Neural cell (in vitro differentiated cells): Measurements from ENCODE around the gene SIVA1. TPM values are rescaled to one million over a fixed set of nuclear protein-coding genes. Genes with fewer than 3 reads are reported as not detected.

Experiments used
- H2AFZ ChIP-seq: fragments of 200-600, 300-800 bp; sonication (generic), shearing (Covaris generic); 2 replicates; pipeline ENCODE4 v1.6.0; 2014; ENCODE audit warnings: low read depth, mild to moderate bottlenecking, antibody characterized with exemption, low read length, moderate library complexity
- H3F3A ChIP-seq: fragments of 200-600 bp; shearing (Covaris generic); 2 replicates; pipeline ENCODE4 v1.6.1; 2016; ENCODE audit warnings: mild to moderate bottlenecking, moderate library complexity, mixed read lengths, antibody characterized with exemption, low read length; ENCODE audit not compliant: insufficient read depth, poor library complexity, severe bottlenecking
- H3K27ac ChIP-seq: fragments of 200-600, 300-800 bp; sonication (generic), shearing (Covaris generic); 2 replicates; pipeline ENCODE4 v1.5.1; 2014; ENCODE audit warnings: mild to moderate bottlenecking, low read length, moderate library complexity
- H3K27me3 ChIP-seq: fragments of 300-800, 200-600 bp; sonication (generic), shearing (Covaris generic); 2 replicates; pipeline ENCODE4 v1.6.0; 2014; ENCODE audit warnings: mild to moderate bottlenecking, low read depth, low read length, moderate library complexity; ENCODE audit not compliant: insufficient read depth
- H3K36me3 ChIP-seq: fragments of 300-800, 200-600 bp; sonication (generic), shearing (Covaris generic); 2 replicates; pipeline ENCODE4 v1.5.1; 2014; ENCODE audit warnings: mild to moderate bottlenecking, antibody characterized with exemption, low read length, moderate library complexity; ENCODE audit not compliant: insufficient read depth
- H3K4me2 ChIP-seq: fragments of 300-800, 200-600 bp; sonication (generic), shearing (Covaris generic); 2 replicates; pipeline ENCODE4 v1.6.0; 2014; ENCODE audit warnings: mild to moderate bottlenecking, low read length
- H3K4me3 ChIP-seq: fragments of 300-800, 200-600 bp; sonication (generic), shearing (Covaris generic); 2 replicates; pipeline ENCODE4 v1.5.1; 2014; ENCODE audit warnings: mild to moderate bottlenecking, low read length, moderate library complexity
- H3K79me2 ChIP-seq: fragments of 200-600 bp; shearing (Covaris generic); replicated peaks from 2 replicates; pipeline ENCODE4 v1.6.0; 2014; ENCODE audit warnings: mild to moderate bottlenecking, low read length, moderate library complexity; ENCODE audit not compliant: insufficient read depth
- H3K9ac ChIP-seq: fragments of 300-800, 200-600 bp; sonication (generic), shearing (Covaris generic); 2 replicates; pipeline ENCODE4 v1.6.1; 2016; ENCODE audit warnings: mild to moderate bottlenecking, low read length, mixed read lengths
- H3K9me2 ChIP-seq: fragments of 200-600 bp; shearing (Covaris generic); 2 replicates; pipeline ENCODE4 v1.6.1; 2016; ENCODE audit warnings: mild to moderate bottlenecking, low read length, mixed read lengths; ENCODE audit not compliant: insufficient read depth
- H3K9me3 ChIP-seq: fragments of 200-600, 300-800 bp; sonication (generic), shearing (Covaris generic); 2 replicates; pipeline ENCODE4 v1.6.1; 2016; ENCODE audit warnings: mild to moderate bottlenecking, mixed run types, low read length, moderate library complexity, mixed read lengths
- H4K20me1 ChIP-seq: fragments of 200-600 bp; shearing (Covaris generic); 2 replicates; pipeline ENCODE4 v1.6.1; 2016; ENCODE audit warnings: mild to moderate bottlenecking, mixed run types; ENCODE audit not compliant: insufficient read depth
- CTCF ChIP-seq: fragments of 450-650 bp; IDR thresholded peaks from 2 replicates; pipeline ENCODE4 v1.5.1; 2014; ENCODE audit warnings: antibody characterized with exemption, mild to moderate bottlenecking, moderate library complexity; ENCODE audit not compliant: poor library complexity, severe bottlenecking
- EP300 ChIP-seq: fragments of 450-650 bp; conservative IDR thresholded peaks from 2 replicates; pipeline ENCODE4 v1.6.1; 2014; ENCODE audit warnings: antibody characterized with exemption, mild to moderate bottlenecking, moderate library complexity; ENCODE audit not compliant: poor library complexity, severe bottlenecking
- MXI1 ChIP-seq: fragments of 450-650 bp; conservative IDR thresholded peaks from 2 replicates; pipeline ENCODE4 v1.6.1; 2014; ENCODE audit warnings: antibody characterized with exemption, mild to moderate bottlenecking; ENCODE audit not compliant: poor library complexity, severe bottlenecking
- POLR2AphosphoS5 ChIP-seq: IDR thresholded peaks from 2 replicates; pipeline ENCODE4 v1.6.1; 2012
- RAD21 ChIP-seq: fragments of 450-650 bp; conservative IDR thresholded peaks from 2 replicates; pipeline ENCODE4 v1.6.1; 2014; ENCODE audit warnings: antibody characterized with exemption, mild to moderate bottlenecking, moderate library complexity
- TAF1 ChIP-seq: IDR thresholded peaks from 2 replicates; pipeline ENCODE4 v1.6.1; 2012; ENCODE audit warnings: low read depth
- polyA plus RNA-seq: library from polyadenylated mRNA; depleted of rRNA; stranded (reverse); fragments of >200 nt; gene quantifications from 2 replicates; pipeline ENCODE4 v1.2.3, GENCODE V29; 2014
- TF ChIP-seq, protein P1 (sequence below): IDR thresholded peaks from 2 replicates; pipeline ENCODE4 v1.6.1; 2012; ENCODE audit warnings: borderline replicate concordance

SIVA1 gene
- polyA plus RNA-seq, 1 donor from 2014 or later: 180 TPM

DNA sequence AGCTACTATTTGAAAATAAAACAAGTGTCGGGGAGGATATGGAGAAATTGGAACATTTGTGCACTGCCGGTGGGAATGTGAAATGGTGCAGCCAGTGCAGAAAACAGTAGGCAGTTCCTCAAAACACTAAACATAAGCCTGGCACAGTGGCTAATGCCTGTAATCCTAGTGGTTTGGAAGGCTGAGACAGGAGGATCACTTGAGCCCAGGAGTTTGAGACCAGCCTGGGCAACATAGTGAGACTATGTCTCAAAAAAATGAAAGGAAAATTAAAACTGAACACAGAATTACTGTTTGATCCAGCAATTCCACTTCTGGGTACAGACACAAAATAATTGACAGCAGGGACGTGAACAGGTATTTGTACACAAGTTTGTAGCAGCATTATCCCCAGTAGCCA is 12.6 kb downstream of the SIVA1 start:
- Histone ChIP-seq H3K4me2 (no peak overlapping the region), H3K9me2 (no peaks in the 10 kb centered on the region), H3K79me2 (no peaks in the 10 kb centered on the region), H3K27me3 (no peaks in the 10 kb centered on the region), H3F3A (no peaks in the 10 kb centered on the region), H3K36me3 (peaks cover under 1% of the 10 kb centered on the region), H3K9me3 (no peaks in the 10 kb centered on the region), H3K9ac (no peak overlapping the region), H3K27ac (no peak overlapping the region), H3K4me3 (no peak overlapping the region), H4K20me1 (no peaks in the 10 kb centered on the region), H2AFZ (no peak overlapping the region)
- no peak for TF ChIP-seq TAF1

DNA sequence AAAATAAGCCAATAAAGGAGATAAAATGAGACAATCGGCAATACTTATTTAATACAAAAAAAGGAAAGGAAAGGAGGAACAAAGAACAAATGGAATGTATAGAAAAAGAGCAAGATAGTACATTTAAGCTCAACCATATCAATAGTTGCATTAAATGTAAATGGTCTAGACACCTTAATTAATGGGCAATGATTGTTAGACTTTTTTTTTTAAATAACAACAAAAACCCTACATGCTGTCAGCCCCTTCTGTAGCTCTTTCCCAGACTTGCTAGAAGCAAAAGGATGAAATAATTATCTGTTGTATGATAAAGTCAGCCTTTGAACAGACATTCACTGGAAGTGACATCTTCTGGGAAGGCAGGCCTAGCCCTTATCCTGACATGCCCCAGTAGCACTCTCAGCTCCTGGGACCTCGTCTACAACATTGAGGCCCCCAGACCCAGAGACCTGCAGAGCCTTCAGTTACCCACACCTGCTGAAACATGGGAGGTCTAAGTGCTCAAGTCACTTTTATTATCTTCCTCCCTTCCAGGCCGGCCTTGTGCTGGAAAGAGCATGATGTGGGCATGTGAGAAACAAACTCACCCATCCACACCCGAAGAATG is 13.4 kb downstream of the SIVA1 start:
- no peaks in the 10 kb centered on the region for H3K9me3 ChIP-seq
- no peaks in the 10 kb centered on the region for H4K20me1 ChIP-seq
- peaks cover 9% of the 10 kb centered on the region for H3K36me3 ChIP-seq
- no peaks in the 10 kb centered on the region for H3K79me2 ChIP-seq
- H3K4me2 ChIP-seq: no peak overlapping the region
- H3K9ac ChIP-seq: no peak overlapping the region
- no peak for TF ChIP-seq RAD21
- TF ChIP-seq POLR2AphosphoS5: no peak
- TF ChIP-seq EP300: no peak
- no peak for TF ChIP-seq CTCF
- TF ChIP-seq, protein P1, sequence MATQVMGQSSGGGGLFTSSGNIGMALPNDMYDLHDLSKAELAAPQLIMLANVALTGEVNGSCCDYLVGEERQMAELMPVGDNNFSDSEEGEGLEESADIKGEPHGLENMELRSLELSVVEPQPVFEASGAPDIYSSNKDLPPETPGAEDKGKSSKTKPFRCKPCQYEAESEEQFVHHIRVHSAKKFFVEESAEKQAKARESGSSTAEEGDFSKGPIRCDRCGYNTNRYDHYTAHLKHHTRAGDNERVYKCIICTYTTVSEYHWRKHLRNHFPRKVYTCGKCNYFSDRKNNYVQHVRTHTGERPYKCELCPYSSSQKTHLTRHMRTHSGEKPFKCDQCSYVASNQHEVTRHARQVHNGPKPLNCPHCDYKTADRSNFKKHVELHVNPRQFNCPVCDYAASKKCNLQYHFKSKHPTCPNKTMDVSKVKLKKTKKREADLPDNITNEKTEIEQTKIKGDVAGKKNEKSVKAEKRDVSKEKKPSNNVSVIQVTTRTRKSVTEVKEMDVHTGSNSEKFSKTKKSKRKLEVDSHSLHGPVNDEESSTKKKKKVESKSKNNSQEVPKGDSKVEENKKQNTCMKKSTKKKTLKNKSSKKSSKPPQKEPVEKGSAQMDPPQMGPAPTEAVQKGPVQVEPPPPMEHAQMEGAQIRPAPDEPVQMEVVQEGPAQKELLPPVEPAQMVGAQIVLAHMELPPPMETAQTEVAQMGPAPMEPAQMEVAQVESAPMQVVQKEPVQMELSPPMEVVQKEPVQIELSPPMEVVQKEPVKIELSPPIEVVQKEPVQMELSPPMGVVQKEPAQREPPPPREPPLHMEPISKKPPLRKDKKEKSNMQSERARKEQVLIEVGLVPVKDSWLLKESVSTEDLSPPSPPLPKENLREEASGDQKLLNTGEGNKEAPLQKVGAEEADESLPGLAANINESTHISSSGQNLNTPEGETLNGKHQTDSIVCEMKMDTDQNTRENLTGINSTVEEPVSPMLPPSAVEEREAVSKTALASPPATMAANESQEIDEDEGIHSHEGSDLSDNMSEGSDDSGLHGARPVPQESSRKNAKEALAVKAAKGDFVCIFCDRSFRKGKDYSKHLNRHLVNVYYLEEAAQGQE: no peak
- no peak for TF ChIP-seq MXI1
- no peak for TF ChIP-seq TAF1
- no peak overlapping the region for H3K4me3 ChIP-seq
- no peaks in the 10 kb centered on the region for H3K27me3 ChIP-seq
- no peaks in the 10 kb centered on the region for H3F3A ChIP-seq
- no peak overlapping the region for H2AFZ ChIP-seq
- no peak overlapping the region for H3K27ac ChIP-seq
- H3K9me2 ChIP-seq: no peaks in the 10 kb centered on the region

GRCh38 chr14:104766863-104767633 is 14.1 kb downstream of the SIVA1 start:
- H4K20me1 ChIP-seq: no peaks in the 10 kb centered on the region
- H3K79me2 ChIP-seq: no peaks in the 10 kb centered on the region
- no peaks in the 10 kb centered on the region for H3K27me3 ChIP-seq
- H3F3A ChIP-seq: no peaks in the 10 kb centered on the region
- H3K9me2 ChIP-seq: no peaks in the 10 kb centered on the region
- H3K9ac ChIP-seq: no peak overlapping the region
- TF ChIP-seq, protein P1: no peak
- no peak overlapping the region for H3K27ac ChIP-seq
- H3K4me3 ChIP-seq: no peak overlapping the region
- no peak overlapping the region for H3K4me2 ChIP-seq
- H2AFZ ChIP-seq: no peak overlapping the region
- no peaks in the 10 kb centered on the region for H3K9me3 ChIP-seq
- peaks cover 11% of the 10 kb centered on the region for H3K36me3 ChIP-seq
